Stimulated activated CD4-positive, alpha-beta T cell treated with anti-CD3 and anti-CD28 coated beads, Interleukin-2, amount 100 ng/mL, for 24 hours (primary cell): Measurements from ENCODE around the gene TRPV4.
"Not testable (repeated sequence)": the region's sequence is repeated elsewhere in the genome, so short reads cannot be mapped to it uniquely, and the experiment has no call there.

Experiments
- DNase-seq, 2 donors: peaks; one replicate each; pipeline ENCODE4 v3.0.0-alpha.2; 2020

TRPV4 gene

GRCh38 chr12:109833307-109834189 lies at the start of gene TRPV4:
Gene TRPV4 (minus strand): TSS chr12:109833398. CDS start chr12:109814796, 18,602 bp downstream.
- DNase-seq = no peak

DNA sequence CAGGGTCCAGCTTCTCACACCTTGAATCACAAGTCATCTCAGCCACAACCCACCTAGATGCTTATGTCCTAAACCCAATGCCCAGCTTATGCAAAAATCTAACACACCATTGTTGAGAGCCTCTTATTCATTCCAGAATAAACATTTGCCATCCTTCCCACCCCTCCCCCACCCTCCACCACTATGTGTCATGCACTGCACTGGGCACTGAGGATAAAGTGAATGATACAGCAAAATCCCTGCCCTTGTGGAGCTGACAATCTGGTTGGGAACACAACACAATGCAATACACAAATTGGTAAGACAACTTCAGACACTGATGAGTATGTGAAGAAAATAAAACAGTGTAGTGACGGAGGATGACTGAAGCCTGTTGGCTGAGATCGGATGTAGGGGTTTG lies 48.6 kb upstream of the TRPV4 start:
- no peak for DNase-seq

- DNase-seq = no peak
These were observed 47.7 kb upstream of the TRPV4 start for GRCh38 chr12:109880938-109881337.

GRCh38 chr12:109880043-109880931 lies 47.1 kb upstream of the TRPV4 start, which contains the start of gene GLTP:
Gene GLTP (minus strand): TSS chr12:109880541. CDS start chr12:109880374, 167 bp downstream.
- peak; percentile 88 to 90 for DNase-seq

DNA sequence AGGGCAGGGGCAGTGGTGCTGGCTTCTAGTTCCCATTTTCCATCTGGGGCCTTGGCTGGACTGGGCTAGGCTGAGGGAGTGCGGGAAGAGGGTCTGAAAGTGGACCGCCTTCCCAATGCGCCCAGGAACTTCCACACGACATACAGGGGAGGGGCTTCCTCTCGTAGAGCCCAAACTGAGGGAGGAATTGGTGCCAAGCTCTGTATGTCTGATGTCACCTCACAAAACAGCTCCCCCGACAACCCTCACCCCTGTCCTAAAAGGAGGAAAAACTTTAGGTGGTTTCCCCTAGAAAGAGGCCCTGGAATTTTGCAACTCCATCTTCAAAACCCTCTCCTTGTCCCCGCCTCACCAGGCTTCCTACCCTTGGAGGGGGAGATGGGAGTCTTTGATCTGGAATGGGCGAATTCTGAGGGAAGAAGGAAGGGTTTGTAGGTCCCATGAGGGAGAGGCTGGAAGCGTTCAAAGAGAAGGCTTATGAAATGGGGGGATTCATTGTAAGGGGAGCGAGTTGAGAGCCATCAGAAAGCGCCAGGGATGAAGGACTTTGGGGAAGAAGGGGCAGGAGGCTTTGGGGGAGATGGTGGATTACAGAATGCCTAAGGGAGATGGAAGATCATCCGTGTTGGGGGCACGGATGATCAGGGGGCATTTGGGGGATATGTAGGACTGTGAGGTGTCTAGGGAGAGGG lies 46.3 kb upstream of the TRPV4 start:
- no peak for DNase-seq

- DNase-seq = no peak
These were observed 45.6 kb upstream of the TRPV4 start for GRCh38 chr12:109878749-109879148.

DNA sequence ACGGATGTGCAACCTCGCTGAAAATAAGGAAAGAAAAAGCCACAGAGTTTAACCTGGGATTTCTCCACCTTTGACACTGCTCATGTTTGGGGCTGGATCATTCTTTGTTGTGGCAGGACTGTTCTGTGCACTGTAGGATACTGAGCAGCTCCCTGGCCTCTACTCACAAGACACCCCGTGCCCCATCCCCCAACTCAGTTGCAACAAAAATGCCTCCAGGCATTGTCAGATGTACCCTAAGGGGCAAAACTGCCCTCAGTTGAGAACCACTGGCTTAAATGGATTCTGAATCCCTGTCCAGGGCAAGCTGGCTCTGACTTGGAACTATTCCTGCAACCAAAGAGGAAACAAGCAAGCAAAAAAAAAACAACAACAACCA lies 45.0 kb upstream of the TRPV4 start:
- DNase-seq = no peak

DNA sequence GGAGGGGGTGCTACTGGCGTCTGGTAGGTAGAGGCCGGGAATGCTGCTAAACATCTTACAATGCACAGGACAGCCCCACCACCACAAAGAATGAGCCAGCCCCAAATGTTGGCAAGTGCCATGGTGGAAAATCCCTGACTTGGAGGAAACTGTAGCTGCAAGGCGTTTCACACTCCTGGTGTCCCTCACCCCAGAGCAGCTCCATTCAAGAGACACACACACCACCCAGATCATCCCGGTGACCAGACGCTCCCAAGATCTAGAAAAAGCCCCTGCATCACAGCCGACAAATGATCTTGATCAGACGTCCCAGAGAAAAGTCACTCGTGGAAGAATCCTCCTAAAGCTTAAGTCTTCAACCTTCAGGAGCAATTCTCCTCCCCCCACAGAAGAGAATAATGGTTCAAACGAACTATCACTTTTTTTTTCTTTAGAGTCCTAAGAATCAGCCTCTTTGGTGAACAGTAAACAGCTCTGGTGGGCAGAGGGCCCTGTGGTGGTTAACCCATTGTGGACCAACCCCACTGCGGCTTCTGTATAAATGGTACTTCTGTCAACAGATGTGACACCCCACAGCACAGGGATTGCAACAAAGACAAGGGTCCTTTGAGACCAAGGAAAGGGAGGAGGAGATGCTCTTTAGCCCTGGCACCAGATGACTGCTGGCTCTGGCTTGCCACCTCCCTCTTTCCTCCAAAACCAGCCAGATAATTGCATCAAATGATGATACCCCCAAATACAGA lies 44.5 kb upstream of the TRPV4 start:
- no peak for DNase-seq

GRCh38 chr12:109876406-109876805 lies 43.2 kb upstream of the TRPV4 start:
- DNase-seq = no peak

DNA sequence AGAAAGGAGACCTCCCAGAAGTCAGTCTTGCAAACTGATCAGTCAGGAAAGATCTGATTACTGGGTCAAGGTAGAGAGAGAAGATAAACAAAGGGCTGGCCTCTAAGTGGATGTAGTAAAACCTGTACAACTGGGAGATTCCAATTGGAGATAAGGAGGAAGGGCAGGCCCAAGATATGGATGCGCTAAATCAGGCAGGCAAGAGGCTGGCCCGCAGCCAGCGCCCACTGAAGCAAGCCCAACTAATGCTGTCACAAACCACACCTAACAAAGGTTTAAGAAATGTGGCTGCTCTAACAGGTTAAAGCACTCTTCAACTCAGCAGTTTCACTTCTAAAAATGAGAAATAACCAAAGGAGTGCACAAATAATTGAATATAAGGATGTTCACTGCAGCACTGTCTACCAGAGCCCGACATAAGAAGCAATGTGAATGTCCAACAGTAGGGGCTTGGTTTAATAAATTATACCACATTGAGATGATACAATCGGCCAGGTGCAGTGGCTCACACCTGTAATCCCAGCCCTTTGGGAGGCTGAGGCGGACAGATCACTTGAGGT lies 42.5 kb upstream of the TRPV4 start:
- DNase-seq = no peak

DNA sequence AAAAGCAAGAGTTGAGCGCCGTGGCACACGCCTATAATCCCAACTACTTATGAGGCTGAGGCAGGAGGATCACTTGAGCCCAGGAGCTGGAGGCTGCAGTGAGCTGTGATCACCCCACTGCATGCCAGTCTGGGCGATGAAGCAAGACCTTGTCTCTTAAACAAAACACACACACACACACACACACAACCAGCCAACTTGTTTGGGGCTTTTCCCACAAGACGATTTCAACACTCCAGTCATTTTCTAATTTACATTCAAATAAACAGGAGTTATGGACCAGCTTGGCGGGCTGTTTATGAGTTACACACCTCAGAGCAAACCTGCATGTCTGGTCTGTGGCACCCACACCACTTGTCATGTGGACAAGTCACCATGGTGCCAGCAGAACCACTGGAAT lies 40.5 kb upstream of the TRPV4 start:
- no peak for DNase-seq

DNA sequence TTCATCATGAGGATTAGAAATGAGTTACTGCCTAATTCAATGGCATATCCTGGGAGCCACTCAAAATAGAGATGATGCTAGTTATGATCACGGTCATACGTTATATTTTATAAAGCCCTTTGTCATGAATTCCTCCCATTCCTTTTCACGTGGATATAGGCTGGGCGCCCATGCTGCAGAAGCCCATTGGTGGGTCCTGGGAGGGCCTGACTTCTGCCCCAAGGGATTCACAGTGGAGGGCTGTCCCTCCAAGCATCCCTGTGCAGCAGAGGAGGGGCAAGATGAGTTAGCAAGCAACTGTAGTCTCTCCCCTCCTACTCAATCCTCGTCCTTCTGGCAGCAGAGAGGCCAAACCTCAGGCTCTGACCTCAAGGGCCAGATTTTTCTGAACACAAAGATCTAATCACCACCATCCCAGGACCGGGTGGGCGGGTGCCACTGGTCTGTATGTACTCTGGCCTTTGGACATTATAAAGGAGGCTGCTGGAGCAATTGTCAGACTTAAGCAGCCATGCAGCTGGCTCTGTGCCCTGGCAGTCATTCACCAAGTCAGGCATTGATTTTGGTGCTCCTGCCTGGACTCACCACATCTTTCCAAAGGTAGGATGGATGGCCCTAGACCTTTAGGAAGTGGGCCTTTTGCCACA lies 38.6 kb upstream of the TRPV4 start:
- DNase-seq = no peak

GRCh38 chr12:109870648-109871047 lies 37.5 kb upstream of the TRPV4 start:
- no peak for DNase-seq

GRCh38 chr12:109868182-109869051 lies 35.2 kb upstream of the TRPV4 start:
- no peak for DNase-seq

DNA sequence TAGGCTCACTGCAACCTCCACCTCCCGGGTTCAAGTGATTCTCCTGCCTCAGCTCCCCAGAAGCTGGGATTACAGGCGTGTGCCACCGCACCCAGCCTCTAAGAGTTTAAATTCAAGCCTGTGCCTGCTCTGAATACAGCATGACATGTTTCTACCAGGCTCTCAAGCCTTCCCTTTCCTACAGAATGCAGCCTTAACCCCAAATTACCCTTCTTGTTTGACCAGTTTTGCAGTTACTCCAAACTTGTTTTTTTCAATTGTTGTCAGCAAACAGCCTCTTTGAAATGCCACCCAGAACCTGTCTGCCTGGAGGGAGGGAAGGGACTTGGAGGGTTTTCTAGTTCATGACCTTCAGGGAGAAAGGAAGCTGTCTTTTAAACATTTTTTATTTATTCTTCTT lies 31.7 kb upstream of the TRPV4 start:
- no peak for DNase-seq

DNA sequence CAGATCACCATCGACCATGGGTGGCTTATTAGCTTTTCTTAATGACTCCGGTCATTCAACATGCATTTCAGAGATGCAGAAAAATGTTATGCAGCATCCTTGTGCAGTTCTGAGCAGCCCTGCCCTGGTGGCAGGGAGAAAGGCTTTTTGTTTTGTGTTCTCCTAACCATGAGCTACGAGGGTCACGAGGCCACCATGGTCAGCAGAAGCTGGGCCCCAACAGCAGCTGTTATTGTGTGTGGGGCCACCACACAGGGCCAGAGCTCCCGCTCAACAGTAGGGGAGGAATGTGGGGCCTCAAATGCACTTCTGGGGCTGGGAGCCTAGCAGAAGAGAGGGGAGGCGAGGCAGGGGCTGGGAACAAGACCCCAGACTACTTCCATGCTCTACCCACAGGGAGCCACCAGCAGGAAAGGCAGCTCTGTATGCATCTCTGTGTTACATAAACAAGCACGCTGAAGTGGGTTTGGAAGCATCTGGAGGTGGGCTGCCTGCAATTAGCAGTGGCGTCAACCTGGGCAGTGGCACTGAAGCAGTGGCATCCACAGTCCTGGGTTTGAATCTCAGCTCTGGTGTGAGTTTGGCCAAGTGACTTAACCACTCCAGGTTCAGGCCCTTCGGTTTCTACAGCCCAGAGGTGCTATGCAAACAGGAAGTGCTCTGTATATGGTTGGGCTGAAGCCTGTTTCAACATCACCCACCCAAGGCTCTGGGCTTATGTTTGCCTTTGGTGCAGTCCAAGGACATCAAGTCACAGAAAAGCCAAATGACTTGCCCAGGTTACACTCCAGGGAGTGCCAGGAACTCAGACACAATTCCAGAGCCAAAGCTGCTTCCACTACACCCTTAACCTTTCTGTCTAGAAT lies 30.9 kb upstream of the TRPV4 start:
- DNase-seq = no peak

DNA sequence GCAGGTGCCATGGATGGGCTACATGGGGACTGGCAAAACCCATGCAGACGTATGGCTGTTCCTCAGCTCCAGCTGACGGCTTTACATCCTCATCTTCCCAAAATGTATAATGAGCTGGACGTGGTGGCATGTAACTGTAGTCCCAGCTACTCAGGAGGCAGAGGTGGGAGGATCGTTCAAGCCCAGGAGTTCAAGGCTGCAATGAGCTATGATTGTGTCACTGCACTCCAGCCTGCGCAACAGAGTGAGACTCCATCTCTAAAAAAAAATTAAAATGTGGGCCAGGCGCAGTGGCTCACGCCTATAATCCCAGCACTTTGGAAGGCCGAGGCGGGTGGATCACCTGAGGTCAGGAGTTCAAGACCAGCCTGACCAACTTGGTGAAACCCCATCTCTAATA lies 29.3 kb upstream of the TRPV4 start:
- DNase-seq = not testable (repeated sequence)

GRCh38 chr12:109861689-109862314 lies 28.6 kb upstream of the TRPV4 start:
- no peak for DNase-seq

GRCh38 chr12:109860977-109861376 lies 27.8 kb upstream of the TRPV4 start:
- DNase-seq = no peak
